Stomach (tissue), 4 donors: ENCODE results near the gene LAMB4.

Source experiments
- POLR2A ChIP-seq, 4 donors: fragments of 450-650 bp; IDR thresholded peaks; one replicate each; pipeline ENCODE4 v1.6.1; 2016; ENCODE audit warnings: antibody characterized with exemption in 4 of 4, control low read depth in 2 of 4, mild to moderate bottlenecking in 1 of 4, moderate library complexity in 1 of 4
- POLR2AphosphoS5 ChIP-seq, 3 donors: sonication (generic); formaldehyde crosslinking; IDR thresholded peaks; one replicate each; pipeline ENCODE4 v1.6.1; 2016; ENCODE audit warnings: antibody characterized with exemption in 3 of 3
- TF ChIP-seq, protein P1 (sequence below), 7 experiments: fragments of 450-650 bp in 4 of 7; fragments of 200-600 bp in 3 of 7; sonication (generic) in 3 of 7; IDR thresholded peaks; one replicate each; pipeline ENCODE4 v1.5.1; 2016 to 2019; ENCODE audit warnings: antibody characterized with exemption in 7 of 7, control low read depth in 2 of 7, mild to moderate bottlenecking in 1 of 7

DNA sequence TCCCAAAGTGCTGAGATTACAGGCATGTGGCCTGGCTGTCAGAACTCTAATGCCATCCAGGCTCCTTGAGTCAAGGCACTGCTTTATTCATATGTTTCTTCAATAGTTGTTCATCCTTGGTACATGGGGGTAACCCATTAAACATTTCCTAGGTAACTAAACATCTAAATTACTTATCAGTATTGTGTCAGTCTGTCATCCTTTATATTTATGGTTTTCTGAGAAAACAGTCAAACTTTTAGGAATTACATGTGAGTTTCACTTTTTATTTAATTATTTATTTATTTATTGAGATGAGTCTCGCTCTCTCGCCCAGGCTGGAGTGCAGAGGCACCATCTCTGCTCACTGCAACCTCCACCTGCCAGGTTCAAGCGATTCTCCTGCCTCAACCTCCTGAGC is 81.7 kb downstream of the LAMB4 start:
- TF ChIP-seq, protein P1, sequence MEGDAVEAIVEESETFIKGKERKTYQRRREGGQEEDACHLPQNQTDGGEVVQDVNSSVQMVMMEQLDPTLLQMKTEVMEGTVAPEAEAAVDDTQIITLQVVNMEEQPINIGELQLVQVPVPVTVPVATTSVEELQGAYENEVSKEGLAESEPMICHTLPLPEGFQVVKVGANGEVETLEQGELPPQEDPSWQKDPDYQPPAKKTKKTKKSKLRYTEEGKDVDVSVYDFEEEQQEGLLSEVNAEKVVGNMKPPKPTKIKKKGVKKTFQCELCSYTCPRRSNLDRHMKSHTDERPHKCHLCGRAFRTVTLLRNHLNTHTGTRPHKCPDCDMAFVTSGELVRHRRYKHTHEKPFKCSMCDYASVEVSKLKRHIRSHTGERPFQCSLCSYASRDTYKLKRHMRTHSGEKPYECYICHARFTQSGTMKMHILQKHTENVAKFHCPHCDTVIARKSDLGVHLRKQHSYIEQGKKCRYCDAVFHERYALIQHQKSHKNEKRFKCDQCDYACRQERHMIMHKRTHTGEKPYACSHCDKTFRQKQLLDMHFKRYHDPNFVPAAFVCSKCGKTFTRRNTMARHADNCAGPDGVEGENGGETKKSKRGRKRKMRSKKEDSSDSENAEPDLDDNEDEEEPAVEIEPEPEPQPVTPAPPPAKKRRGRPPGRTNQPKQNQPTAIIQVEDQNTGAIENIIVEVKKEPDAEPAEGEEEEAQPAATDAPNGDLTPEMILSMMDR (IDR thresholded peaks at IDR 0.05): no peak
- TF ChIP-seq POLR2A (IDR thresholded peaks at IDR 0.05) (no peak), POLR2AphosphoS5 (IDR thresholded peaks at IDR 0.05) (no peak)
